HG02759 (cell line): ENCODE results near the gene MELK.

ENCODE experiments used
- ATAC-seq: cut with Tn5 transposase; IDR thresholded peaks from one replicate; pipeline ENCODE4 v1.9.1; 2021; ENCODE audit warnings: mild to moderate bottlenecking, moderate library complexity; ENCODE audit not compliant: unreplicated experiment

Gene MELK

GRCh38 chr9:36665921-36666431 lies 93.3 kb downstream of the MELK start:
- ATAC-seq: no peak

GRCh38 chr9:36671561-36671960 lies 98.9 kb downstream of the MELK start:
- no peak for ATAC-seq

GRCh38 chr9:36676091-36676490 lies 103.4 kb downstream of the MELK start:
- no peak for ATAC-seq

- ATAC-seq: no peak
Observed at GRCh38 chr9:36676778-36677485, 104.2 kb downstream of the MELK start.

DNA sequence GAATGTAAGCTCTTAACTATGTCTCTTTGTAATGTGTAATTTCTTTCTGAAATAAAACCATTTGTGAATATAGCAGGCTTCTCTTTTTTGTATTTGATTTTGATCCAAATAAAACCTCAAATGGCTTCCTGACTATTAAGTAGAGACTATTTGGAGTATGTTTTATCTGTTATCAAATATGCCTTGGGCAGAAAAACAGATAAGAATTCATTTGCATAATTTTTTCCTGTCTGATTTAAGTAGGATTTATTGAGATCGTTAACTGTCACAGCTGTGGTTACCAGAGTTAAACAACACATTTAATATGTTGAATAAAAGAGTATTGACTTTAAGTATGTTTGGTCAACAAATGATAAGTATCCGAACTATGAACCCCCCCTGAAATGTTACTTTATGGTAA lies 104.9 kb downstream of the MELK start:
- ATAC-seq: no peak

- ATAC-seq: no peak
Observed at GRCh38 chr9:36679710-36680109, 107.0 kb downstream of the MELK start.

GRCh38 chr9:36686471-36686870 lies 113.8 kb downstream of the MELK start:
- ATAC-seq: no peak

DNA sequence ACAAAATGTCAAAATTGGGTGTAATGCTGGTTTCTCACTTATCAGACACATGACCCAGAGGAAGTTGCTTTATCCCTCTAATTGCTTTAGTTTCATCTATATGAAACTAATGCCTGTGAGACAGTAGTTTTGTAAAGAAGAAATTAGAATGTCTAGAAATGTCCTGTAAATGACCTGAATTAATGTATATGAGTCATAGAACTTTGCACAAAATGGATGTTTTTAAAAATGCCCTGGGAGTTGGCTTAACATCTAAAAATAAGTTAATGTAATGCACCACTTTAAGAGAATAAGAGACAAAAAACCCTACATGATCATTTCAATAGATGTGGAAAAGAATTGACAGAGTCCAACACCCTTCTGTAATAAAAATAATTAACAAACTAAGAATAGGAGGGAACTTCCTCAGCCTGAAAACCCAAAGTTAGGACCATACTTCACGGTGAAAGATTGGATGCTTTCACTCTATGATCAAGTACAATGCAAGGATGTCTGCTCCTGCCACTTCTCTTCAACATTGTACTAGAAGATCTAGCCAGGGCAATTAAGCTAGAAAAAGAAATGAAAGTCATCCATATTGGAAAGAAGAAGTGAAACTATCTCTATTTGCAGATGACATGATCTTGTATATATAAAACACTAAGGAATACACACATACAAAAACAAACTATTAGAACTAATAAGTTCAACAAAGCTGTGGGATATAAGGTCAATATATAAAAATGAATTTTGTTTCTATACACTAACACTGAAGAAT lies 117.9 kb downstream of the MELK start:
- no peak for ATAC-seq

DNA sequence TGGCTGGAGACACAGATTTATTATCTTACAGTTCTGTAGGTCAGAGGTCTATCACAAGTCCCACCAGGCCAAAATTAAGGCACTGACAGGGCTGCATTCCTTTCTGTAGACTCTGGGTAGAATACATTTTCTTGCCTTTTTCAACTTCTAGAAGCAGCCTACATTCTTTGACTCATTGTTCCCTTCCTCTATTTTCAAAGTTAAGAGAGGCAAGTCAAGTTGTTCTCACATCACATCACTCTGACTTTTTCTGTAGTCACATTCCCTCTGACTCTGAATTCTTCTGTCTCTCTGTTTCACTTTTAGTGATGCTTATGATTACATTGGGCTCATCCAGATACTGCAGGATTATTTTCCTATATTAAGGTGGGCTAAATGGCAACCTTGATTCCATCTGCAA lies 119.0 kb downstream of the MELK start:
- ATAC-seq: no peak

DNA sequence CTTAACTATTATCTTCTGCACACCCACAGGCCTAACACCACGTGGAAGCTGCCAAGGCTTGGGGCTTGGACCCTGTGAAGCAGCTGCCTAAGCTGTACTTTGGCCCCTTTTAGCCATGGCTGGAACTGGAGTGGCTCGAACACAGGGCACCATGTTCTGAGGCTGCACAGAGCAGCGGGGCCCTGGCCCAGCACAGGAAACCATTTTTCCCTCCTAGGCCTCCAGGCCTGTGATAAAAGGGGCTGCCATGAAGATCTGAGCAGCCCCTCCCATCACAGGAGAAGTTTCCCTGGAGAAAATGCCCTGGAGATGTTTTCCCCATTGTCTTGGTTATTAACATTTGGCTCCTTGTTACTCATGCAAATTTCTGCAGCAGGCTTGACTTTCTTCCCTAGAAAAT lies 126.3 kb downstream of the MELK start:
- ATAC-seq: no peak

GRCh38 chr9:36704148-36704547 lies 131.5 kb downstream of the MELK start:
- ATAC-seq: no peak

DNA sequence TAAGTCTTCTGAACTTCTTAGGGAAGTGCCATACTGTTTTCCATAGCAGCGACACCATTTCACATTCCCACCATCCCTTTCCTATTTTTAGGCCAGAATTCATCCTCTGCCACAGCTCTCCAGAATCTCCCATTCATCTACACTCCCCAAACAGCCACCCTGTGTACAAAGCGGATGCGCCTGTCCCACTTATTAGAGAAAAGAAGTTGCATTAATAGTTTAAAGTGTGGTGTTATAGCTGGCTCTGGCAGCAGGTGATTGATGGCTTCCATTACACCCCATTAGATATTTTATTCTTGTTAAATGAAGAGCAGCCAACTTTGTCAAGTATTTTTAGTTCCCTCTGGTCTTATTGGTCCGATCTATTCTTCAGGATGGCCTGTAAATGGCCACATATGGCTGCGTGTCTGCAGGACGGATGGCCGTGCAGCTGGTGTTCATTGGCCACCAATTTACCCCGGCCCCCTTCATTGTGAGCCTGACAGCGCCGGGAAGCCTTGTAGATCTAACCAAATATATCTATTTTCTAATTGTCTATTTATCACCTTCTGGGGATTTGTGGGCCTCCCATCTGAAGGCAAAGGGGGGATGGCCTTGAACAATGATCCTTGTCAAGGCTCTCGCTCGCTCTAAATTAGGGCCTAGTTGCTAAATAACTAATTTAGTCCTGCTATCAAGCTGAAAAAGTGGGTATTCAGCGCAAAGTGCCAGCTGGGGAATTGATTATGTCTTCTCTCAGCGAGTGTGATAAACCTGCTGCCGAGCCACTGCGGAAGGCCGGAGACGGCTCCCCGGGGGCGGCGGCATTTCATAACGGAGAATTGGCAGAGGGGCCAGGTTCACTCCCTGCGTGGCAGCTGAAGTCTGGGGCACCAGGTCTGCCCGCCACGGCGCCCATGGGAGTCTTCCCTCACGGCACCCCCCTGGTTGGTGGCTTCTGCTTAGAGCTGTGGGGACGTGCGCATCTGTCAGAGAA lies 141.1 kb downstream of the MELK start:
- ATAC-seq: no peak

DNA sequence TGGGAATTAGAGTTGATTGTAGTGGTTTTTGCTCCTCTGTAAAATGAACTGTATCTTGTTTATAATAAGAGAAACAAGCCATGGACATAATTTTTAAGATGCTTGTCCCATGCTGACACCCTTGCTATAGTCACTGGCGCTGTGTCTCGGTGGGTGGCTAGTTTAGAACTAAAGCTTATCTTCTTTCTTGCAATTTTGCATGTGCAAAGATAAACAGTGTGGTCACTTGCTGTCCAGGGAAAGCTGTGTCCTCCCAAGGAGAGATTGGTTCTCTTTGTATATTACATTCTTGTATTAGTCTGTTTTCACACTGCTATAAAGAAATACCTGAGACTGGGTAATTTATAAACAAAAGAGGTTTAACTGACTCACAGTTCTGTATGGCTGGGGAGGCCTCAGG lies 143.8 kb downstream of the MELK start:
- ATAC-seq: no peak

DNA sequence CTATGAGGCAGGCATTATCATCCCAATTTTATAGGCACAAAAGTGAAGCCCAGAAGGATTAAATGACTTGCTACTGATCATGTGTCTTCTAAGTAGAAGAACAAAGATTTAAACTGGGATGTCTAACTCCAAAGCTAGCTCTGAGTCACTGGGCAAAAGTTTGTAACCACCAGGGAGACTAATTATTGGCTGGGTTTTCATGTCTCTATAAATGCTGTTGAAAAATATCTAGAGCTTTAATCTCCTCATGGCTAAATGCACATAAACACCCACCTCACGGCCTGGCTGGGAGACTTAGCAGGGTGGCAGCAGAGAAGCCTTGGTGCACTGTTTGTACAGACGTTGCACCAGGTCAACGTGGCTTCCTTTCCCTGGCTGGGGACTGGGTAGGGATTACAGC lies 144.6 kb downstream of the MELK start:
- ATAC-seq: no peak

- ATAC-seq: no peak
Observed at GRCh38 chr9:36718612-36719011, 145.9 kb downstream of the MELK start.

DNA sequence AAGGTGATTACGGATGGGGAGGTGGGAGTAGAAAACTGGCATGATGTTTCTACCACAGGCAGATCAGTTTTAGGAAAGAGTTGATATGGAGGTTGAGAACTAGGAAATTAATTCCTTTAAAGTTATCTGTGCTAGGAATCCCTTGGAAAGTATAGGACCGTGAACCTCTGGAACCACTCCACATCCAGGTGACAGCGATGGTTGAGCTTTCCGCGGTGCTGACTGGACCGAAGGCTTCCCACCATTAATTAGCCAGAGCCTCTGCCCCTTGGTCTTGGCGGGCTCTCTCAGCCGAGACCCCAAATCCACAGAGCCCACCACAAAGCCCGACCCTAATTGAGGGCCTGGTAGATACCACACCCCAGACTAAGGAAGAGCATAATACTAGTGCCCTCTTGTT lies 147.3 kb downstream of the MELK start:
- ATAC-seq: no peak

DNA sequence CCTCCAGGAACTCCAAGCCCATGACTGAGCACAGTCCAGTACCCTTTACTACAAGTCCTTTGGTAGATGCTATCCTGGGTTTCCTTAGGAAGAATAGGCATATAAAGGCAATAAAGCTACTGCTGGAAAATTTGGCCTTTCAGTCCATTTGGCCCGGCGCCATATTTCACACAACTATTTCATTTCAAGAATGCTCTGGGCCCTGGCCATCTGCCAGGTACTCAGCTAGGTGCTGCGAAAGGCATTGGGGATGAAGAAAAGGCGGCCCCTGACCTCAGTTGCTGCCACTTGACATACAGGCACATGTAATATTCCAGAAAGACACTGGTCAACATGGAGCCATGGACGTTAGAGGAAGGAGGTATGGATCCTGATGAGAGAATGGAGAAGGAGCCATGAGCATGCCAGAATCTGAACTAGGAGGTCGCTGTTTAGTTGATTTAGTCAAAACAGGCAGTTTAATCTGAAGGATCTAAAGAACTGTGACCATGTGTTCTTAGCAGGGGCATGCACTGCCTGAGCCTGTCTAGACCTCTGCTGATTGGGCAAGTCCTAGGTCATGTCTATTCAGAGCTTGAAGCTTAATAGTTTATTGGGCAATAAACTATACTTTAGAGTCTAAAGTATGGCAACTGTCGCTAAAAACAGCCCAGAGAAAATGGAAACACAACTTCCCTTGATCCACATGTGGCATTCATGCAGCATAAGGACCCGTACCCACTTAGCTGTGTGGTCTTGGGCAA lies 149.3 kb downstream of the MELK start:
- no peak for ATAC-seq

DNA sequence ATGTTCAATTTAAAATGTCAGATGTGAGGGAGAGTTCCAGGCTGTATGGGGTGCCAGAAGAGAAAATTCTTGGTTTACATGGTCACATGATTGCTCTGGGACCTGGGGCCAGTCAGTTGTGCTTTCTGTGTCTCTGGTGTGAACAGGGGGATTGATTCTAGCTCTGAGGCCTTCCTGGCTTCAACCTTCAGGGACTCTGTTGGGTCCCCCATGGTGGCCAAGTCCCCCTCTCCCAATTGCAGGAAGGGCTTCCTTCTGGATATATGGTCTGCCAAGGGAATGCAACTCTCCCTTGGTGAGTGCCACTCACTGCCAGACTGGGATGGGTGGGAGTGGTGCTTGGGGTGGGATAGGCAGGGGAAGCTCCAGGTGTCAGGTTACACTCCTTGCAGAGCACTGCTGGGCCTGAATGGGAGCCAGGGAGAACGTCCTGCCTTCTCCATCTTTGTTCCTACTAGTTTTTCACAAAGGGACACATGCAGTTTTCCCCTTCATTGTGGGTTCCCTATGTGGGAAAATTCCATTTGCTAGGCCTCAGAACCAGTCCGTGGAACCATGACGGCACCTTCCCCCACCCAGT lies 153.2 kb downstream of the MELK start:
- no peak for ATAC-seq
